Ammon's horn (tissue), 1 donor: Measurements from ENCODE around the gene DAAM1.

Source experiments
- DNase-seq: peaks from one replicate; pipeline ENCODE4 v3.0.0-alpha.2; 2016; ENCODE audit warnings: low spot score

Gene DAAM1

GRCh38 chr14:59188461-59189090 lies at the start of gene DAAM1:
DAAM1 (plus strand) TSS chr14:59188667; CDS start chr14:59263478, 74,811 bp downstream.
- DNase-seq = peak; percentile 99

DNA sequence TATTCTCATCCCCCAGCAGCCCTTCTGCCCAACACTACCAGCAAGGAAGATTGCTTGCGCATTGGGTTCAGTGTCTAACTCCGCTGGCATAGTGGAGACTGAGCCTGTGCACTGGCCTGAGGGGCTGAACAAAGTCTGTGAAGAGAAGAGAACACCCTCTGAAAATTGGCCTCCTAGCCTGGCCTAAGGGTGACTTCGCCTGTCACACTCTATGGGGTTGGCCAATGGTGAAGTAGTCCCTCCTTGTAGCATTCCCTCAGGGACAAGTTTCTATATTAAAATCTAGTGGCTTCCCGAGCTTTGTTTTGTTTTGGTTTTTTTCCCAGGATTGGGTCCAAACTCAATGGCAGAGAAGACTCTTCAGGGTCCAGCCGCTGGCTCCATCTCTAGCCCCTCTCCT lies 49.1 kb upstream of the DAAM1 start:
- no peak for DNase-seq

DNA sequence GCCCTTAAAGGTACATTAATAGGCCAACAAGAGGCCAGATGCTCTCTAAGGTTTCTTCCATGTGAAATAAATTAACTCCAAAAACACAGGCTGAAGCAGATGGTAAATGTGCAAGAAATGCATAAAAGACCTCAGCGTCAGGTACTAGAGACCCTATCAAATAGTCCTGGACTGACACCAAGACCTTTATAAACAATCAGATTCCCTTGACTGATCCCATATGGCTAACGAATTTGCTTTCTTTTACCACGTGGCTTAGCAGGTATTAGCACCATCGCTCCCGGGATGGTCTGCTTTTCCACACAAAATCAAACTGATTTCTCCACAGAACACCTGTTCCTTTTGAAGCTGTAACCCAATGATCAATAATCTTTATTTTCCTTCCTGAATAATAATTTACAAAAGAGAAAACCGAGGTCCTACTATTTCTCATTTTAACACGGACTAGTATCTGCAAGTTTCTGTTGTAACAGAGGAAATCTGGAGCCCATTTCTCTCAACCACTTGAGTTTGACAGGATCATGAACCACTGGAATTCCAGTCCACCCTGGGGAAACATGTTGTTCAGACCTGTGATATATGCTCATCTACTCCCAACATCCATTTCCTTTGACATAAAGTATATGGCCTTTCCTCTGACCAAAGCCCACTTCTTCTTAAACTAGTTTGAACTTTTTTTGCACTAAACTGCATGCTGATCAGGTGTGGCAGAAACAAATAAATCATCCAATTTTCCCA lies 48.2 kb upstream of the DAAM1 start:
- DNase-seq = no peak

DNA sequence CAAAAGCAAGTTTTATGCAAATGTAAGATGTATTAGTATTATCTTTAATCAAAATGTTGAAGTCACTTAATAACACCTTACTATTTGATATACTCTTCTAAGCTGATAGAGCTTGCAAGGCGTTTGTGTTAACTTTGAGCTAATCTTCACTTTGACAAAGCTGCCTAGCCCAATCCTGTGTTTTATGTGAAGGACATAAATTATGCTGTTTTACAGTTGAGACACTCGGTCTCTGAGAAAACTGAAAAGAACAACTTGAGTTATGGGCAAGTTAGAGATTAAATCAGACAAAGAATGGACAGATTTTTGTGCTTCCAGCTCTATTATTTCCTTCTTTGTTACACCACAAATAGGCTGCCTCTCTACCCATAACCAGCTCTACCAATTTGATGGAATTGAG lies 42.0 kb upstream of the DAAM1 start:
- DNase-seq = no peak

GRCh38 chr14:59147007-59147406 lies 41.5 kb upstream of the DAAM1 start:
- DNase-seq = no peak

GRCh38 chr14:59148334-59148900 lies 40.0 kb upstream of the DAAM1 start:
- DNase-seq = no peak

GRCh38 chr14:59150990-59151389 lies 37.5 kb upstream of the DAAM1 start:
- peak; percentile 58 for DNase-seq

DNA sequence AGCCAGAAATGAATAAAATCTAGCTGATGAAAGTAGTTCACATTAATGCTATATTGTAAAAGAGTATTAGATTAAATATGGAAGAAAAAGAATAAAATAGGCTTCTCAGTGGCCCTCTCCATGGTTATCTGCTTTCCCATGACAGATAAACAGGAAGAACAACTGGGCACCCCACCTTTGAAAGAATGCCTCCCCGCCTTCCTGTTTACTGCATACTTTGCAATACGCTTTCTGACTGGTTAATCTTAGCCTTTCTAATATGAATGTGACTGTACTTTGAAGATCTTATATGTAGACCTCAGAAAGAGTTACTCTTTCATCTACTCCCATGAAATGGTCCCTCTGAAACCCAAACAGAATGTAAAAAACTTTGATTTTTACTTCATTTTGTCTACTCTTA lies 34.1 kb upstream of the DAAM1 start:
- no peak for DNase-seq

DNA sequence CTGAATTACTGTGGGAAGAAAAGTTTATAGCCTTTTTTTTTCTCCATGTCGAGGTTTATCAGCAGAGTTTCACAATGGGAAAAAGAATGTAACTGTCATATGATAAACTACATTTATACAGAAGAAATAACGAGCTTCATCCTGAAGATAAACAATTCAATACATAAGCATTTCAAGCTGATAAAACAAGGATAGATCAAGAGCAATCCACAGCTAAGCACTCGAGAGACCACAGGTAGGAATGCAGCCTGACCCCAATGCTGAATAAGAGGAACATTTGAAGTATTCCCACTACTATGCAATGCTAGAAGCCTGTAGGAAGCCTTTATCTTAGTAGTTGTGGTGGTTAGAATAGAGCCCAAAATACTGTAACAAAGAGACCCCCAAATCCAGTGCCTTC lies 32.6 kb upstream of the DAAM1 start:
- DNase-seq = no peak

- no peak for DNase-seq
Observed at GRCh38 chr14:59159169-59159568, 29.3 kb upstream of the DAAM1 start.

DNA sequence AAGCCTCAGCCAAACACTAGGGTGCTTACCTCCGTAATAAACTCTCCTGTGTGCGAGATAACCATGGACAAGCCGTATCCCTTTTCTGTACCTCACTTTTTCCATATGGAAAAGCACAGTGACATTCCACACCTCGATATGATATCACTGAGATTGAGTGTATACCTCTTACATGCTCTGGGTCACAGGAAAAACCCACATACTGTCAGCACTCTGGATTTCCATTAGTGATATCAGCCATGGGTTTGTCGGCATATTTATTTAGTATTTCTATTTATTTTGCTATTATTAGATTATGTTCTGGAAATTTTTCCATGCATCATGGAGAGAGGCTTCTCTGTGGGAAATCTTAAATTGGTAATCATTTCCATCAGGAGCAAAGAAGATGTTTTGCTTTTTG lies 28.0 kb upstream of the DAAM1 start:
- no peak for DNase-seq

DNA sequence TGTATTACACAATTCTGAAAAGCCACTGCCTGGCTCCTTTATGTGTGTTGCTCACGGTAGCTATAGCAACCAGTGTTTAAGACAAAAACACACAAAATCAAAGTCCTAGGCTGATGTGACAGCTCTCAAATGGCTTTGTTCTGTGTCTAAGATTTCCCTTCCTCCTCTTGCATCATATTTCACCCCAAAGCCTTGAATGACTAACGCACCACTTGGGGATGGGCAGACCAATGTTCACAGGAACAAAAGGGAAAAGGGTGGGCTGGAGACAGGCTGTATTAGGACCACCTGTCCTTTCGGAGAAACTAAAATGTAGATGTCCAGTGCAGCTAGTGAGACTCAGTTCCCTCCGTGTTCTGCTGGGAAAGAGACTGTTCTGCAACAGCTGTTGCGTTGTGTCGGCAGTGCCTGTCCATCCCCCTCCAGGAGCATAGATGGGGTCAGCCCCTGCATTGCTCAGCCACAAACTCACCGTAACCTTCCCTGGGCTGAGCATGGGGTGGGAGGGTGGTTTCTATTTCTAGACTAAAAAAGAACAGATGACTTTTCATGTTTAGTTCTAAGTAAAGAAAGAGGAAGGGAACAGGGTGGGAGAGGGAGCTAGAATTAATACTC lies 26.8 kb upstream of the DAAM1 start:
- peak; percentile 12 for DNase-seq

DNA sequence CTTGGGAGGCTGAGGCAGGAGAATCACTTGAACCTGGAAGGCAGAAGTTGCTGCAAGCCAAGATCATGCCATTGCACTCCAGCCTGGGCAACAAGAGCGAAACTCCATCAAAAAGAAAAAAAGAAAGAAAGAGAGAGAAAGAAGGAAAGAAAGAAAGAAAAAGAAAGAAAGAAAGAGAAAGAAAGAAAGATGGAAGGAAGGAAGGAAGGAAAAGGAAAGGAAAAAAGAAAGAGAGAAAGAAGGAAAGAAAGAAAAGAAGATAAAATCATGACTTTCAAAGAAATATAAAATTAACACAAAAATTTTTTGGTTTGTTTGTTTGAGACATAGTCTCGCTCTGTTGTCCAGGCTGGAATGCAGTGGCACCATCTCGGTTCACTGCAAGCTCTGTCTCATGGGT lies 22.2 kb upstream of the DAAM1 start:
- DNase-seq = no peak

DNA sequence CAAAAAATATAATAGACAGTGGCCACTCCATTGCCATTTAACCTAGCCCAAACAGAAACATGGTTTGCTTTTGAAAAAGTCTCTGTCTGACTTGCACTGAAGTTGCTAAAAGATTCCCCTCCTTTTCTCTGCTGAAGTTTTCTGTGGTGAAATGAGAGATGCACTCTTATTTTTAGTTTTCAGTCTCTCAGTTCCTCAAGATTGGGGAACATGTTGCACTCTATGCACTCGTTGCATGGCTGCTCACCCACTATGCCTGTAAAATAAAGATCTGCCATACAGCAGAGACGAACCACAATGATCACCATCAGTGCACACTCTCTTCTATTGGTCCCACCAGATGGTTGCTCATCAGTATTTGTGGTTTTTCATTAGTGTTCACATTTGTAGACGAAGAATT lies 13.1 kb upstream of the DAAM1 start:
- DNase-seq = no peak

DNA sequence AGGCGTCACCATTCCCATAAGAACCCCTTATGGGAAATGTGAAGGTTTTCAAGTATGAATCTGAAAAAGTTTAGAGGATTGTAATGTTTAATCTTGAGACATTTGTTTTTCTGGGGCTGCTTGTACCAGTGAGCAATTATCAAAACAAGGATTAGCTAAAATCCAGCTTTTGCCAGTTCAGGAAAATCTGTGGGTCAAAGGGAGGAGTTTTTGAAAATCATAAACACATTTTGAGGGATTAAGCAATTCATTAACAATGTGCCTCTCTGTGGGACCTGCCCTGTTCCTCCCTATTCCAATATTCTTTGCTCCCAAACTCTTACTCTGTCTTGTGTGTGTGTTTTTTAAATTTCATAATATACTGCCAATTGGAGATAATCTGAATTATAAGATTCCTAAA lies 11.7 kb upstream of the DAAM1 start:
- no peak for DNase-seq

- no peak for DNase-seq
Observed at GRCh38 chr14:59177262-59177661, 11.2 kb upstream of the DAAM1 start.

DNA sequence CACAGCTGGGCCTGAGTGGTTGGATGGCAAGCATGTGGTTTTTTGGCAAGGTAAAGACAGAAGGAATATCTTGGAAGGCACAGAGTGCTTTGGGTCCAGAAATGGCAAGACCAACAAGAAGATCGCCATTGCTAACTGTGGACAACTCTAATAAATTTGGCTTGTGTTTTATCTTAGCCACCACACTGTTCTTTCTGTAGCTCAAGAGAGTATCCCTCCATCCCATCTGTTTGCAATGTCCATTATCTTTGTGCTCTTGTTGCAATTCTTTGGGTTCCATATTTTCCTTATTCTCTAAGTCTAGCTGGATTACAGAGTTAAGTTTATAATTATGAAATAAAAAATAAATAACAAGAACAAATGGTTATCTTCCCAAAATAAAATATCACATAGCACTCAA lies 6.7 kb upstream of the DAAM1 start:
- DNase-seq = no peak

GRCh38 chr14:59182641-59183040 lies 5.8 kb upstream of the DAAM1 start:
- no peak for DNase-seq

GRCh38 chr14:59183150-59183549 lies 5.3 kb upstream of the DAAM1 start:
- no peak for DNase-seq

GRCh38 chr14:59184396-59184795 lies 4.1 kb upstream of the DAAM1 start:
- no peak for DNase-seq

GRCh38 chr14:59185676-59186075 lies 2.8 kb upstream of the DAAM1 start:
- no peak for DNase-seq

GRCh38 chr14:59186306-59186705 lies 2.2 kb upstream of the DAAM1 start:
- DNase-seq = no peak

DNA sequence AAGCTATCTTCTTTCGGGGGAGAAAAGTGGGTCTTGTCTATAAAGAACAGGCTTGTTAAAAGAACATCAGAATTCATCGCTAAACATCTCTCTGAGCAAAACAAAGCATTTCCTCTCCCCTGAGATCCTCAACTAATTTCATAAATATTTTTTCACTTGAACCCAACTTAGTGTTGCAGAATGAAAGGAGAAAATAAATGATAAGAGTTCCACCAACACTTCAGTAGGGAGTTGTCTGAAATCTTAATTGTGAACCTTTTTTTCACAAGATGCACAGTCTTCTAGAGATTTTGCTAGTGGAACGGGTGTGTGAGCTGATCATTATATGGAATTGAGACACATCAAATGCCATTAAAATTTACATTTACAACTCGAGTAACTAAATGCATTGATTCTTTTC lies 1.3 kb upstream of the DAAM1 start:
- DNase-seq = no peak
